ENCODE results near the gene RADX.

- no peak for TF ChIP-seq CTCF (IDR thresholded peaks at IDR 0.05; ENCODE audit: insufficient read depth, low read length)
- no peak for TF ChIP-seq POLR2AphosphoS5 (IDR thresholded peaks at IDR 0.05; ENCODE audit: low read depth)
- TF ChIP-seq GABPA (IDR thresholded peaks at IDR 0.05; ENCODE audit: low read depth) = no peak
Observed at GRCh38 chrX:106585478-106585877, 26.3 kb upstream of the RADX start.
